Right renal pelvis (tissue), 4 donors: ENCODE measurements around the gene LRRK1. TPM values are rescaled to one million over a fixed set of nuclear protein-coding genes. Genes with fewer than 3 reads are reported as not detected.

Experiments
- DNase-seq, 4 donors: peaks; one replicate each; pipeline ENCODE4 v3.0.0-alpha.2; 2013; ENCODE audit warnings: low read depth in 4 of 4, low spot score in 3 of 4, missing footprints in 1 of 4
- polyA plus RNA-seq, 4 donors: library from polyadenylated mRNA; unstranded; fragments of 120-200 nt; gene quantifications; one replicate each; pipeline ENCODE4 v1.2.1, GENCODE V29; 2013; ENCODE audit not compliant: insufficient read length in 4 of 4

Gene LRRK1
- polyA plus RNA-seq, 4 donors: 2.6 to 4.9 (median 3.0) TPM

GRCh38 chr15:101001056-101001455, 81.9 kb downstream of the LRRK1 start:
- DNase-seq: no peak

DNA sequence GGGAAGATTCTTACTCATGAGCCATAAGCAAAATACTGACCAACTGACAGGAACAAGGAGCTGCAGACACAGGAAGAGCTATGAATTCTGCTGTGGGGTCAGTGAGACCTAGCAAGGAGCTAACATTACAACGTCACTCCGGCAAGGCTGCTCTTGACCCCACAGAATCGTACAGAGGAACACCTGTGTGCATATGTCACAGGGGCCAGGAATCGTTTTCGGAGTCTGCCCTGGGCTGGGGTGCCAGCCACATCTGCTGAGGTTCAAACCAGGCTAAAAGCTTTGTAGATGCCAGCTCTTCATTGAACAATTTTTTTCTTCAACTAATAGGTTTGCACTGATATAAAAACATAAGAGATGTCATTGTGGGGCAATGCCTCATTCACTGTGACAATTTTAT, 82.6 kb downstream of the LRRK1 start:
- no peak for DNase-seq

DNA sequence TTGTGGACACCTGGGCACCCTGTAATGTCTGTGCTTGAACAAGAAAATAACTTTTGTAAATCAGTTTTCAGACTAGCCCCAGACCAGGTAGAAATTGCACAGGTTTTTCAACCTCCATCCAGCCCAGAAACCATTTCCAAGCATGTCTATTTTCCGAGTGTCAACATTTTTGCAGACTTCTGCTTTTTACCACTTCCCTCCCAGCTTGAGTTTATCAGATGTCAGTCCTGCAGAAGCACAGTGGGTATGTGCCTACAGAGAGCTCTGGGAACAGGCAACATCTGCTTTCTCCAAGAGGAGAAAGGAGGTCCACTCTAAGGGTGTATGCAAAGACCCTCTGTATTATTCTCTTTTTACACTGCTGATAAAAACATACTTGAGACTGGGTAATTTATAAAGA, 83.9 kb downstream of the LRRK1 start:
- DNase-seq: no peak

GRCh38 chr15:101003706-101004105, 84.5 kb downstream of the LRRK1 start:
- DNase-seq: no peak

- no peak for DNase-seq
Measured at GRCh38 chr15:101004500-101004899, 85.3 kb downstream of the LRRK1 start.

- DNase-seq: no peak
Measured at GRCh38 chr15:101004986-101005747, 86.0 kb downstream of the LRRK1 start.

DNA sequence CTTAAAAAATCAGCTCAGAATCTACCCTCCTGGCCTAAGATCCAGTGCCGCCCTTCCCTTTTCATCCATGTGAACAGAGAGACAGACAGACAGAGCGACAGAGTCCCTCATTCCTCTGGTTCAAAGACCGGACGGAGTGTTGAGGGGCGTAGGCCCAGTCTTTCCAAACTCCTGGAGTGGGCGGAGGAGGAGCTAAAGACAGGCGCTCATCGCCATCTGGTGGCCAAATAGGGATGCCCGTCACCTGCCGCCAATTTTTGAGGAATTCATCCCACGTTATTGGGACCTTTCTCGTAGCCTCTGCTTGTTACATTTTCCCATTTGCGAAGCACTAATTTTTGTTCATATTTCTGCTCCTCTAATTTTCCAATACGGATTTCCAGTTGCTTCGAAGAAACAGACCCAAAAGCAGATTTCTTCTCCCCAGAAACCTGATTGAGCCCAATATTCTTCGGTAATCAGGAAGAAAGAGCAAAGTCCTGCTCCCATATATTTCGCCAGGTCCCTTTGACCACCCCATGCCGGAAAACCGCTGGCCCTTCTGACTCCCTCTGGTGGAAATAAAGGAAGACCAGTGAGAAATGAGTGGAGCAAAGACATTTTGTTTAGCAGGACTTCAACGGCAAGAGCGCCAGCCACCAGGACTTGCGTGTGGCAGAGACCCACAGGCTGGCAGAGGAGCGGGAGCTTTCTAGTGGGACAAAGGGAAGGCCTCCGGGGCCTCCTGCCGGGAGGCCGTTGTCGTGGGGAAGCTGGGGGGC, 88.0 kb downstream of the LRRK1 start:
- DNase-seq: peak in 3 of 4 donors; percentile 60 to 66 (median 64)

- peak; percentile 67 to 84 (median 76) for DNase-seq
Measured at GRCh38 chr15:101008158-101009139, 89.3 kb downstream of the LRRK1 start.

- no peak for DNase-seq
Measured at GRCh38 chr15:101009176-101009575, 90.0 kb downstream of the LRRK1 start.

DNA sequence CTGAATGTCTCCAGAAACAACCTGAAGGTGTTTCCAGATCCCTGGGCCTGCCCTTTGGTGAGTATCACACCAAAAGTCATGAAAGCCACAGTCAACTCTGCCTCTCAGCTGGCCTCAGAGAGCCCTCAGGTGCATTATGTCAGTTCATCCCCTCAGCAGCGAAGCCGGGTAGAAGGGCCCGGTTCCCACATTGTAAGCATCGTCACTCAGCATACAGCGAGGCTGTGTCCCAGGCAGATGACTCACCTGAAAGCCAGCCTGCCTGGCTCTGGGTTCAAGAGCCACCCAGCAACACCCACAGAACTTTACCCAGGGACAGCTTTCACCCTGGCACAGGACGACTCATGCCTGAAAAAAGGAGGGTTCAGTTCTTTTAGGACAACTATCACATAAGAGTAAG, 91.6 kb downstream of the LRRK1 start:
- DNase-seq: no peak

DNA sequence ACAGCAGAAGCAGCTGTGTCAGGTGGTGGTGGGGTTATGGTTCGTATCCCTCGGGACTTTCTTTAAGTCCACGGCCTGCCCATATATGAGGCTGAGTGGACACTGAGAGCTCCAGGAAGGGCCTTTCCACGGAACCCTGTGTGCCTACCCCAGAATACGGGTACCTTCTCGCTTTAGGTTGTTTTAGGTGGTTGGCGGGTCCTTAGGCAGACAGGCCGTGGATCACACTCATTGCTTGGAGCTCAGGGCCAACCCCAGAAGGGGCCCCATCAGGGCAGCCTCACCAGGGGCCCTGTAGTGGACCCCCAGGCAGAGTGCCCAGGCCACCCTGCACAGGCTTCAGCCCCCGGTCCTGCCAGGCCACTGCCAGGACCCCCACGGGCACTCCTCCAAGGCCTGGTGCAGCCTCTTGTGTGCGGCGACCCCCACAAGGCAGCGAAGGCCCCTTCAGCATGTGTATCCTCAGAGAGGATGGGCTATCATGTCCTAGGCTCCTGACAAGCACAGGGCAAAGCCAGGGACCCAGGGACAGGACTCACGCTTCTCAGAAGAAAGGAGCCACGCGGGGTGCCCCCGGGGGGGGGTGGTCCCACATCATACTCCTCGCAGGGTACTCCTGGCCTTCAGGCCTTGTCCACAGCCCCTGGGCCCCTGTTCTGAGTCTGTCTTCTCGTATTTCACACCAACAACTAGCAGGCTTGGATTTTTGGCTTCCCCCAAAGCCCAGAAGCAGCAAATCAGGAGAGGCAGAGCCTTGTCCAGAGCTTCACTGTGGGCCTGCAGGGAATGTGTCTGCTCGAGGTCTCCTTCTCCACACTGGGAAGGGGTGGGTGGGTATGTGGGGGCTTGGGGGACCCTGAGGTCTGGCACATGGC, 93.4 kb downstream of the LRRK1 start:
- DNase-seq: no peak

GRCh38 chr15:101013201-101013550, 94.0 kb downstream of the LRRK1 start:
- DNase-seq: no peak

DNA sequence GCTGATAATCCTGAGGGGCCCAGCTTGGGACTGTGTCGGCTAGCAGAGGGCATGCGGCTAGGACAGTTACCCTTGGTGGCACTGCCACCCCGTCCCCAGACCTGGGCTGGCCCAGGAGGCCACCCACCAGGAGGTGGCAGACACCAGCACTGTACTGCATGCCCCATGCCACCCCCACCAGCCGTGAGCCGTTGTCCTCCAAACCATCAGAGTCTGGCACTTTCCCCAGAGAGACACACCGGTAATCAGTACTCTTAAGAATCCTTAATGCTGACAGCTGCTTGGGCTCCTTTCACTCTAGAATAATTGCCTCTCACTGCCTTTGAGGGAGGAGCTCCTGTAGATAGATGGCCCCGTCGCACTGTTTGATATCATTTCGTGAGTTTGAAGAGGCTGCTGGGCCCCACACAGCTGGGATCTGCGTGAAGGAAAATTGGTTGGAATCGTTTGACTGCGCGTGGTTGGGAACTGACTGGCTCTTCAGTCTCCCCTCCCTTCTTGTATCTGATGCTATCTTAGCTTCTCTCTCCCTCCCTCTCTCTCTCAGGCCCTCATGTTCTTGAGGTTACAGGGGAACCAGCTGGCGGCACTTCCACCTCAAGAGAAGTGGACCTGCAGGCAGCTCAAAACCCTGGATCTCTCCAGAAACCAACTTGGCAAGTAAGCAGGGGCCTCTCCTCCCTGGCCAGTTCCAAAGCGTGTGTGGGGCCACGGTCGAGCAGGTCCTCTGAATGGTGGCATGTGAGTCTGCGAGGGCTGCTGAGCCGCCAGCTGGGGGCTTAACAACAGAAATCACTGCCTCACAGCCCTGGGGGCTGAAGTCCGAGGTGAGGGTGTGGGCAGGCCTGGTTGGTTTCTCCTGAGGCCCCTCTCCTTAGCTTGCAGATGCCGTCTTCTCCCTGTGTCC, 94.9 kb downstream of the LRRK1 start:
- no peak for DNase-seq

GRCh38 chr15:101014921-101015841, 96.0 kb downstream of the LRRK1 start:
- DNase-seq: peak in 2 of 4 donors; percentile 55 to 65

- no peak for DNase-seq
Measured at GRCh38 chr15:101016581-101016980, 97.4 kb downstream of the LRRK1 start.

DNA sequence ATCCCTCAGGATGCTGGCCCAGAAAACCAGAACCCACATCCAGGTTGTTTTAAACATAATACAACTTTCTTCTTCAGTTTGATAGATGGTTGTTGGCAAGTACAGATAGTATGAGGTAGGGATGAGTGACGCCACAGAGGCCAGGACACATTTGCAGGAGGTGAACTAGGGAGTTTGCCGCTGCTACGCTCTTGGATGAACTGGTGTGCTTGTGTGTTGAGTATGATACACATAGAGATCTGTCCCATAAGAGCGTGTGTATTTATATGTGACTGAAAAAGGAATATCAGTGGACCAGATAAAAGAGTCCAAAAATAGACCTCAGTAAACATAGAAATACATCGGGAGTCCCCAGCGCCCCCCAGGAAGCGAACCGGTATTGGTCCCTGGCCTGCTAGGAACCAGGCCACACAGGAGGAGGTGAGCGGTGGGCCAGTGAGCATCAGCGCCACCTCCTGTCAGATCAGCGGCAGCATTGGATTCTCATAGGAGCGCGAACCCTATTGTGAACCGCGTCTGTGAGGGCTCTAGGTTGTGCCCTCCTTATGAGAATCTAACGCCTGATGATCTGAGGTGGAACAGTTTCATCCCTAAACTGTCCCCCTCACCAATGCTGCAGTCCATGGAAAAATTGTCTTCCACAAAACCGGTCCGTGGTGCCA, 98.1 kb downstream of the LRRK1 start:
- DNase-seq: no peak

DNA sequence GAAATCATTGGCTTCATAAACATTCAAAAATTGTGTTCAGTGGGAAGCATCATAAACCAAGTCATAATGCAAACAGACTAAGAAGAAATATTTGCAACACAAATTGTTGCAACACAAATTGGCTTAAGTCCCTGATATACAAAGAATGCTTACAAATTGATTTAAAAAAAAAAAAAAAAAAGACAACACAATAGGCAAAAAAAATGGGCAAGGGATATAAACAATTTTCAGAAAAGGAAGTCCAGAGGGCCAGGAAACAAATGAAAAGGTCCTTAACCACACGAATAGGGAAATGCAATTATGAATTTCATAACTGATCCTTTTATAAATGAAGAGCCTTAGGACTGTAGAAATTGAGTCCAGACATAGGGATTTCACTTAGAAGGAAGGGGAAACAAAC, 98.9 kb downstream of the LRRK1 start:
- DNase-seq: no peak
